AG09309 (cell line): ENCODE results near the gene CCNDBP1.

Experiments used
- DNase-seq: peaks from one replicate; pipeline ENCODE4 v3.0.0-alpha.2; 2010; ENCODE audit warnings: low read depth
- H3K4me3 ChIP-seq: 2 replicates; pipeline ENCODE4 v1.5.1; 2011; ENCODE audit warnings: mild to moderate bottlenecking, low read depth, low read length, moderate library complexity; ENCODE audit not compliant: control insufficient read depth
- TF ChIP-seq, protein P1 (sequence below): IDR thresholded peaks from 2 replicates; pipeline ENCODE4 v1.5.1; 2011; ENCODE audit warnings: mild to moderate bottlenecking, low read depth, low read length, inconsistent platforms; ENCODE audit not compliant: insufficient read depth, control insufficient read depth; ENCODE audit errors: missing control alignments

The CCNDBP1 gene

DNA sequence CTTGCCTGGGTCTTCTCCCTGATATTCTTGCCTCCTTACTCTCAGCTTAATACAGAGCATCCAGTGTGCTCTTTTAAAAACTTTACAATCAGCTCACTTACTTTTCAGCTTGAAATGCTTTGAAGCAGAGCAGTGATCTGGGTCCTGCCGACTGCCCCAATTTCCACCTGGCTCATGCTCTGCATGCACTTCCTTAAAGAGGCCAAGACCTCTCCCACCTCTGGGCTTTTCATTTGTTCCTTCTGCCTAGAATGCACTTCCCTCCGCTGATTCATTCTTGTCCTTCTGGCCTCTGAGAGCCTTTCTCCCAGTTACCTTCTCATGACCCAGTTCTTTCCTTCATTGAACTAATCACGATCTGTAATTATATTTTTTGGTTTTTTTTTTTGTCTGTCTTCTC lies 1.9 kb upstream of the CCNDBP1 start:
- no peak overlapping the region for H3K4me3 ChIP-seq
- TF ChIP-seq, protein P1, sequence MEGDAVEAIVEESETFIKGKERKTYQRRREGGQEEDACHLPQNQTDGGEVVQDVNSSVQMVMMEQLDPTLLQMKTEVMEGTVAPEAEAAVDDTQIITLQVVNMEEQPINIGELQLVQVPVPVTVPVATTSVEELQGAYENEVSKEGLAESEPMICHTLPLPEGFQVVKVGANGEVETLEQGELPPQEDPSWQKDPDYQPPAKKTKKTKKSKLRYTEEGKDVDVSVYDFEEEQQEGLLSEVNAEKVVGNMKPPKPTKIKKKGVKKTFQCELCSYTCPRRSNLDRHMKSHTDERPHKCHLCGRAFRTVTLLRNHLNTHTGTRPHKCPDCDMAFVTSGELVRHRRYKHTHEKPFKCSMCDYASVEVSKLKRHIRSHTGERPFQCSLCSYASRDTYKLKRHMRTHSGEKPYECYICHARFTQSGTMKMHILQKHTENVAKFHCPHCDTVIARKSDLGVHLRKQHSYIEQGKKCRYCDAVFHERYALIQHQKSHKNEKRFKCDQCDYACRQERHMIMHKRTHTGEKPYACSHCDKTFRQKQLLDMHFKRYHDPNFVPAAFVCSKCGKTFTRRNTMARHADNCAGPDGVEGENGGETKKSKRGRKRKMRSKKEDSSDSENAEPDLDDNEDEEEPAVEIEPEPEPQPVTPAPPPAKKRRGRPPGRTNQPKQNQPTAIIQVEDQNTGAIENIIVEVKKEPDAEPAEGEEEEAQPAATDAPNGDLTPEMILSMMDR, result no peak

DNA sequence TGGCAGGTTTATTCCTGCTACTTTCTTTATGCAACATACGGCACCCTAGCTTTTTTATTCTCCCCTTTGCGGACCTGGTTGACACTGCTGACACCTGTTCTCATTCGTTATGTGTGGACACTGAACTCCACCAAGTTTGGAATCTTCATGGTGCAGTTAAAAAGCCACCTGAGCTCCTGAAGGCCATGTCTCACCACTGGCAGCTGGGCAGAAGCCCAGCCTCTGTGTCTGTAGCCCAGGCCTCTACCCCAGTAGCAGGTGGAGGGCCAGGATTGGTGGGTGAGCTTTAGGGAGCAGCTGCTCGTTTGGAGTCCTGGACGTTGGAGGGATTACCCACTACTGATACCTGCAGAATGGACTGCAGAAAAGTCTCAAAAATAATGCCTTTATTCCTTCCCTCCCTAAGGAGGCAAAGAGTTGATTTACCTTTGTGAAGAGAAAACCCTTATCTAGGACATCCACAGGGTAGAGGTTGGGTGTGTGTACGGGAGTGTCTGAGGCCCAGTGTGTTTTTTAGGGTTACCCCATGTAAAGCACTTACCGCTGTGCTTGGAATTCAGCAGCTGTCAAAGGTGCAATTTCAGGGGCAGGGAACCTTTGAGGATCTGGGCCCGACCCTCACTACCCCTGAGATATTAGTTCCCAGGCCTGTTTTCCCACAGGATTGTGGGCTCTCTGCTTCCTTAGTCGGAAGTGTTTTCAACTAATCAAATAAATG lies 637 bp upstream of the CCNDBP1 start:
- DNase-seq, result no peak
- TF ChIP-seq, protein P1, result no peak
- H3K4me3 ChIP-seq, result peak overlapping the region; percentile 79

More for the DNA sequence above, 1.9 kb upstream of the CCNDBP1 start:
- DNase-seq, result no peak

DNA sequence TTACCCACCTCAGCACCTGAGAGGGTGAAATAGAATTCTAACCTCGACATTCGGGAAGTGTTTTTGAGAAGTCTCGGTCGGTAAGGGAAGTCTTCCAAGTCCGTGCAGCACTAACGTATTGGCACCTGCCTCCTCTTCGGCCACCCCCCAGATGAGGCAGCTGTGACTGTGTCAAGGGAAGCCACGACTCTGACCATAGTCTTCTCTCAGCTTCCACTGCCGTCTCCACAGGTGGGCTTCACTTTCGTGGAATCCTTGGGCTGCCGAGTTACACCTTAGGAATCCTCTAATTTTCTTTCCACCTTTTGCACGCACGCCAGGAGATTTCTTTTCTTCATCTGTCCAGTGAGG lies 775 bp downstream of the CCNDBP1 start:
- peak overlapping the region; percentile 79 for H3K4me3 ChIP-seq
- DNase-seq, result no peak
- TF ChIP-seq, protein P1, result no peak

- no peak overlapping the region for H3K4me3 ChIP-seq
- peak; percentile 46 for DNase-seq
- TF ChIP-seq, protein P1, result peak; percentile 62
Observed at GRCh38 chr15:43187544-43188155, 2.4 kb downstream of the CCNDBP1 start.

DNA sequence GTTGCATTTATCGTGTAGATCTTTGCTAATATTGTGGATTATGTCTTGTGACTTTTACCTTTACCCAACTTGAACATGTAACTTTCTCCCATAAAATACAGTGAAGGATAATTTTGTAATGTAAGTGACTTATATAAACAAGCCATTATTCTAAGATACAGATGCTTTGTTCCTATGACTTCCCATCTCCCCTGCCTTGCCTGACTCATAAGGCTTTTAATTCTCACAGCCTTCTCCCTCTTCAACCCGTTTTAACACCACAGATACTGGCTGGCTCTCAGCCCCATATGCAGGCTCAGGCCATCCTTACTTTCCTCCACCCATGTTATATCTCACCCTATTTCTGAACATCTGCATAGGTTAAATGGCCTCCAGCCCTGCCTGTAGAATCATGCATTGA lies 4.1 kb downstream of the CCNDBP1 start:
- TF ChIP-seq, protein P1, result no peak

GRCh38 chr15:43190178-43190577 lies 5.0 kb downstream of the CCNDBP1 start:
- no peak overlapping the region for H3K4me3 ChIP-seq
- DNase-seq, result no peak
- TF ChIP-seq, protein P1, result no peak

More for the DNA sequence above, 4.1 kb downstream of the CCNDBP1 start:
- no peak for DNase-seq
- H3K4me3 ChIP-seq, result no peak overlapping the region
